ENCODE data around the gene SRSF10.
"Not testable (repeated sequence)": the region's sequence is repeated elsewhere in the genome, so short reads cannot be mapped to it uniquely, and the experiment has no call there.

Gene SRSF10

DNA sequence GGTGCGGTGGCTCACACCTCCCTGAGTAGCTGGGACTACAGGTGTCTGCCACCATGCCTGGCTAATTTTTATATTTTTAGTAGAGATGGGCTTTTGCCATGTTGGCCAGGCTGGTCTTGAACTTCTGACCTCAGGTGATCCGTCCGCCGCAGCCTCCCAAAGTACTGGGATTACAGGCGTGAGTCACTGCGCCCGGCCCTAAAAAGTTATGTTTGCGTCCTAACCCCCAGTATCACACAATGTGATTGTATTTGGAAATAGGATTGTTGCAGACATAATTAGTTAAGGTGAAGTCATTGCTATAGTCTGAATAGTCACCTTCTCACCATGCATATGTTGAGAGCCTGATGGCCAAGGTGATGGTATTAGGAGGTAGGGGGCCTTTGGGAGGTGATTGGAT, 32.8 kb upstream of the SRSF10 start:
- H3K4me1 ChIP-seq (ENCODE audit: control insufficient read depth in 2 of 2, insufficient read depth in 2 of 2, low read length in 2 of 2), result peaks cover 28 to 38% of the 10 kb centered on the region in 2 donors

GRCh38 chr1:24010650-24011049, 30.5 kb upstream of the SRSF10 start:
- peaks cover 21 to 25% of the 10 kb centered on the region in 2 donors for H3K4me1 ChIP-seq (ENCODE audit: control insufficient read depth in 2 of 2, insufficient read depth in 2 of 2, low read length in 2 of 2)
- H3K9me3 ChIP-seq (ENCODE audit: control insufficient read depth in 2 of 2, low read length in 2 of 2), result no peaks in the 10 kb centered on the region
- peak overlapping the region; percentile 43 to 48 for H3K27ac ChIP-seq (ENCODE audit: low read depth in 2 of 2, low read length in 2 of 2)
- no peak overlapping the region for H3K4me3 ChIP-seq (ENCODE audit: low read length in 2 of 2)
- H3K9ac ChIP-seq (ENCODE audit: low read depth in 1 of 2, low read length in 2 of 2), result peak overlapping the region in 1 of 2 donors; percentile 20
- H3K27me3 ChIP-seq (ENCODE audit: control insufficient read depth in 2 of 2, insufficient read depth in 2 of 2, low read length in 2 of 2), result peaks cover 0 to 2% of the 10 kb centered on the region in 2 donors
- H3K36me3 ChIP-seq (ENCODE audit: control insufficient read depth in 2 of 2, insufficient read depth in 2 of 2, low read length in 2 of 2), result no peaks in the 10 kb centered on the region

More for the DNA sequence above, 32.8 kb upstream of the SRSF10 start:
- H3K9ac ChIP-seq (ENCODE audit: low read depth in 1 of 2, low read length in 2 of 2); H3K4me3 ChIP-seq (ENCODE audit: low read length in 2 of 2); H3K36me3 ChIP-seq (ENCODE audit: control insufficient read depth in 2 of 2, insufficient read depth in 2 of 2, low read length in 2 of 2); H3K27ac ChIP-seq (ENCODE audit: low read depth in 2 of 2, low read length in 2 of 2); H3K27me3 ChIP-seq (ENCODE audit: control insufficient read depth in 2 of 2, insufficient read depth in 2 of 2, low read length in 2 of 2); H3K9me3 ChIP-seq (ENCODE audit: control insufficient read depth in 2 of 2, low read length in 2 of 2): not testable (repeated sequence)

DNA sequence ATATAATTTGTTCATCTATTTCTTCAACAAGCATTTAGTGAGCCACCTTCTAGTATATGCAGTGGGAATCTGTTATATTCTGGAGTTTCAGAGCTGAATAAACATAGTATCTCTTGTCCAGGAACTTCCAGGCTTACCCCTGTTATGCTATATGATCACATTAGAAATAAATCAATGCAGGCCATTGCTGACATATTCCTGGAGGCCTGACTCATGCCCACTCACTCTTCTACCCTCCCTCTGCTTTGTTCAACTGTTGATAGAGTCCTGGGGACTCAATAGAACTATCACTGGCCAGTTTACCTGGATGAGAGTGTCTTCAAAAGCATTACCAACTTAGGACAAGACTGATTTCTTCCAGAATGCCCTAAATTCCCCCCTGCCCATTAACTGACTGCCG, 29.3 kb upstream of the SRSF10 start:
- H3K36me3 ChIP-seq (ENCODE audit: control insufficient read depth in 2 of 2, insufficient read depth in 2 of 2, low read length in 2 of 2), result no peaks in the 10 kb centered on the region
- peaks cover 0 to 2% of the 10 kb centered on the region in 2 donors for H3K27me3 ChIP-seq (ENCODE audit: control insufficient read depth in 2 of 2, insufficient read depth in 2 of 2, low read length in 2 of 2)
- H3K9ac ChIP-seq (ENCODE audit: low read depth in 1 of 2, low read length in 2 of 2), result no peak overlapping the region
- H3K4me1 ChIP-seq (ENCODE audit: control insufficient read depth in 2 of 2, insufficient read depth in 2 of 2, low read length in 2 of 2), result peaks cover 12 to 15% of the 10 kb centered on the region in 2 donors
- H3K27ac ChIP-seq (ENCODE audit: low read depth in 2 of 2, low read length in 2 of 2), result no peak overlapping the region
- H3K9me3 ChIP-seq (ENCODE audit: control insufficient read depth in 2 of 2, low read length in 2 of 2), result no peaks in the 10 kb centered on the region
- no peak overlapping the region for H3K4me3 ChIP-seq (ENCODE audit: low read length in 2 of 2)

DNA sequence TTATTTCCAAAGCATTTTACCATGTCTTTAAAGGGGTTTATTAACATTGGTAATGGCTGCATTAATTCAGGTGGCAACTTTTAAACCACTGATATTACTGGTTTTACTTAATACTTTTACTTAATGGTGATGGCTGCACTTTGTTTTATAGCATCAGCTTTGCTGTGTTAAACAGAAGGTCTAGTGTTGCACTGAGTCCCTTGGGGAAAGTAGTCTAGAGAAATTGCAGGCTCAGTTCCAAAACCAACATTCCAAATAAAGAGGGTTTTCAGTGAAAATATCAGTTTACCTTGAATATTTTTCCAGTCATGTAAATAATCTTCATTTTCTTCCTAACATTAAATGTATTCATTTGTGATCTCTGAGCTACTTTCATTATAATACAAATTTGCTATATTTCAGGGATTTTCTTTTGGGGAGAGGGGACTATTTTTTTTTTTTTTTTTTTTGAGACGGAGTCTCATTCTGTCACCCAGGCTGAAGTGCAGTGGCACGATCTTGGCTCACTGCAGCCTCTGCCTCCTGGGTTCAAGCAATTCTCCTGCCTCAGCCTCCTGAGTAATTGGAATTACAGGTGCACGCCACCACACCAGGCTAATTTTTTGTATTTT, 28.6 kb upstream of the SRSF10 start:
- not testable (repeated sequence) for H3K36me3 ChIP-seq (ENCODE audit: control insufficient read depth in 2 of 2, insufficient read depth in 2 of 2, low read length in 2 of 2); H3K9ac ChIP-seq (ENCODE audit: low read depth in 1 of 2, low read length in 2 of 2); H3K4me3 ChIP-seq (ENCODE audit: low read length in 2 of 2); H3K27ac ChIP-seq (ENCODE audit: low read depth in 2 of 2, low read length in 2 of 2); H3K9me3 ChIP-seq (ENCODE audit: control insufficient read depth in 2 of 2, low read length in 2 of 2); H3K27me3 ChIP-seq (ENCODE audit: control insufficient read depth in 2 of 2, insufficient read depth in 2 of 2, low read length in 2 of 2)
- peaks cover 12 to 15% of the 10 kb centered on the region in 2 donors for H3K4me1 ChIP-seq (ENCODE audit: control insufficient read depth in 2 of 2, insufficient read depth in 2 of 2, low read length in 2 of 2)

DNA sequence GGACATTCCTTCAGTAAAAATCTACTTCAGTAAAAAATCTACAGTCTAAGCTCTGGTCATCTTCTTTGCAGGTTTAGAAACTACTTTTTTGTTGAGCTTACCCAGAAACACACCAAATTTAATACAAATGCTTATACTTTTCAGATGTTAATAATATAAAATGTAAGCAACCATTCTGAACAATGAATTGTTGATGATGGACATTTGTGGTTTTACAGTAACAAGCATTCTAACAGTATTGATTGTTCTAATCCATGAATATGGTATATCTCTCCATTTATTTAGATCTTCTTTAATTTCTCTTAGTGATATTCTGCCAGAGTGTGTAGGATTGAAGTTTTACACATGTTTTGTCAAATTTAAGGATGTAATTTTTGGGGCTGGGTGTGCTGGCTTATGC, 27.0 kb upstream of the SRSF10 start:
- Histone ChIP-seq H3K9me3 (ENCODE audit: control insufficient read depth in 2 of 2, low read length in 2 of 2) (no peaks in the 10 kb centered on the region), H3K4me1 (ENCODE audit: control insufficient read depth in 2 of 2, insufficient read depth in 2 of 2, low read length in 2 of 2) (peaks cover 12 to 18% of the 10 kb centered on the region in 2 donors), H3K4me3 (ENCODE audit: low read length in 2 of 2) (no peak overlapping the region), H3K27me3 (ENCODE audit: control insufficient read depth in 2 of 2, insufficient read depth in 2 of 2, low read length in 2 of 2) (no peaks in the 10 kb centered on the region), H3K9ac (ENCODE audit: low read depth in 1 of 2, low read length in 2 of 2) (no peak overlapping the region), H3K36me3 (ENCODE audit: control insufficient read depth in 2 of 2, insufficient read depth in 2 of 2, low read length in 2 of 2) (no peaks in the 10 kb centered on the region), H3K27ac (ENCODE audit: low read depth in 2 of 2, low read length in 2 of 2) (no peak overlapping the region)

GRCh38 chr1:24005163-24005562, 25.0 kb upstream of the SRSF10 start:
- H3K9ac ChIP-seq (ENCODE audit: low read depth in 1 of 2, low read length in 2 of 2), result no peak overlapping the region
- H3K9me3 ChIP-seq (ENCODE audit: control insufficient read depth in 2 of 2, low read length in 2 of 2), result no peaks in the 10 kb centered on the region

DNA sequence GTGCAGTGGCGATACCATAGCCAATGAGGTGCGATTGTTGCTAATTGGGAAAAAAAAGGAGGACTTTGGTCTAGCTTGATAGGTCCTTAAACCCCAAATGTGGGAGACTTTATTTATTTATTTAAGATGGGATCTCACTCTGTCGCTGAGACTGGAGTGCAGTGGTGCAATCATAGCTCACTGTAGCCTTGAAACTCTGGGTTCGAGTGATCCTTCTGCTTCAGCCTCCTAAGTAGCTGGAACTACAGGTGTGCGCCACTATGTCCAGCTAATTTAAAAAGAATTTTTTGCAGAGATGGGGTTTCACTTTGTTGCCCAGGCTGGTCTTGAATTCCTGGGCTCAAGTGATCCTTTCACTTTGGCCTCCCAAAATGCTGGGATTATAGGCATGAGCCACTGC, 24.0 kb upstream of the SRSF10 start:
- no peaks in the 10 kb centered on the region for H3K9me3 ChIP-seq (ENCODE audit: control insufficient read depth in 2 of 2, low read length in 2 of 2)
- H3K27me3 ChIP-seq (ENCODE audit: control insufficient read depth in 2 of 2, insufficient read depth in 2 of 2, low read length in 2 of 2), result no peaks in the 10 kb centered on the region
- no peak overlapping the region for H3K4me3 ChIP-seq (ENCODE audit: low read length in 2 of 2)
- peaks cover 0 to 6% of the 10 kb centered on the region in 2 donors for H3K4me1 ChIP-seq (ENCODE audit: control insufficient read depth in 2 of 2, insufficient read depth in 2 of 2, low read length in 2 of 2)
- H3K27ac ChIP-seq (ENCODE audit: low read depth in 2 of 2, low read length in 2 of 2), result no peak overlapping the region
- no peaks in the 10 kb centered on the region for H3K36me3 ChIP-seq (ENCODE audit: control insufficient read depth in 2 of 2, insufficient read depth in 2 of 2, low read length in 2 of 2)
- no peak overlapping the region for H3K9ac ChIP-seq (ENCODE audit: low read depth in 1 of 2, low read length in 2 of 2)

More at GRCh38 chr1:24005163-24005562, 25.0 kb upstream of the SRSF10 start:
- Histone ChIP-seq H3K4me3 (ENCODE audit: low read length in 2 of 2) (no peak overlapping the region), H3K27ac (ENCODE audit: low read depth in 2 of 2, low read length in 2 of 2) (no peak overlapping the region), H3K27me3 (ENCODE audit: control insufficient read depth in 2 of 2, insufficient read depth in 2 of 2, low read length in 2 of 2) (no peaks in the 10 kb centered on the region), H3K36me3 (ENCODE audit: control insufficient read depth in 2 of 2, insufficient read depth in 2 of 2, low read length in 2 of 2) (no peaks in the 10 kb centered on the region), H3K4me1 (ENCODE audit: control insufficient read depth in 2 of 2, insufficient read depth in 2 of 2, low read length in 2 of 2) (peaks cover 2 to 11% of the 10 kb centered on the region in 2 donors)

DNA sequence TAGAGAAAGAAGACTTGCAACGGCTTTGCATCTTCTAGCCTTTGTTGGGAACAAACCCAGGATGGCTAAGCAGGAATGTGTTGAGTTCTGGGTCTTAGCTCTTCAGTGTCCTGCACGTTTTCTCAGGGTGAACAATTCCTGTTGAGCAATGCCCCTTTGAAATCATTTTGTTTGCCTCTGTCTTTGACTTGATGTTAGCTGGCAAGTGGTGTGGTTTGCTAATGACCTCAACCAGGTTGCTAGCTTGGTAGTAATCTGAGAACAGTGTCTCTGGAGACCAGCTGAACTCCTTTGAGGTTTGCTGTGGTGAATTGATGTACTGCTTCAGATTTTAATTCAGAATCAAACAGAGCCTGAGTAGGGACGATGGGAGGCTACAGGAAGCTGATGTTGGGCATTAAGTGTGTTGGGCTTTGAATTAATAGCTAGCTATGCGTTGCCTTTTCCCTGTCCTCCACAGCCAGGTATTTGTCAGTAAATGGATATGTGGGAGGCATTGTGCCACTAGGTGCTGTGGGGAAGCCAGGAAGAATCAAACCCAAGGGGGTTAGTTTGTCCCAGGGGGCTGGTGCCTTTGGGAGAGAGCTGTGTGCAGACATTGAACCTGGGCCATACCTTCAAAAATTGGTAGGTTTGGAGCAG, 23.3 kb upstream of the SRSF10 start:
- Histone ChIP-seq H3K4me1 (ENCODE audit: control insufficient read depth in 2 of 2, insufficient read depth in 2 of 2, low read length in 2 of 2) (peaks cover 0 to 6% of the 10 kb centered on the region in 2 donors), H3K4me3 (ENCODE audit: low read length in 2 of 2) (no peak overlapping the region), H3K27me3 (ENCODE audit: control insufficient read depth in 2 of 2, insufficient read depth in 2 of 2, low read length in 2 of 2) (no peaks in the 10 kb centered on the region), H3K27ac (ENCODE audit: low read depth in 2 of 2, low read length in 2 of 2) (no peak overlapping the region), H3K9me3 (ENCODE audit: control insufficient read depth in 2 of 2, low read length in 2 of 2) (no peaks in the 10 kb centered on the region), H3K36me3 (ENCODE audit: control insufficient read depth in 2 of 2, insufficient read depth in 2 of 2, low read length in 2 of 2) (no peaks in the 10 kb centered on the region), H3K9ac (ENCODE audit: low read depth in 1 of 2, low read length in 2 of 2) (no peak overlapping the region)

- Histone ChIP-seq H3K4me1 (ENCODE audit: control insufficient read depth in 2 of 2, insufficient read depth in 2 of 2, low read length in 2 of 2) (peaks cover 0 to 6% of the 10 kb centered on the region in 2 donors), H3K27ac (ENCODE audit: low read depth in 2 of 2, low read length in 2 of 2) (no peak overlapping the region), H3K27me3 (ENCODE audit: control insufficient read depth in 2 of 2, insufficient read depth in 2 of 2, low read length in 2 of 2) (no peaks in the 10 kb centered on the region), H3K36me3 (ENCODE audit: control insufficient read depth in 2 of 2, insufficient read depth in 2 of 2, low read length in 2 of 2) (no peaks in the 10 kb centered on the region), H3K4me3 (ENCODE audit: low read length in 2 of 2) (no peak overlapping the region), H3K9ac (ENCODE audit: low read depth in 1 of 2, low read length in 2 of 2) (no peak overlapping the region), H3K9me3 (ENCODE audit: control insufficient read depth in 2 of 2, low read length in 2 of 2) (no peaks in the 10 kb centered on the region)
Observed at GRCh38 chr1:24002695-24003094, 22.6 kb upstream of the SRSF10 start.

GRCh38 chr1:23999156-23999671, 19.1 kb upstream of the SRSF10 start:
- H3K9me3 ChIP-seq (ENCODE audit: control insufficient read depth in 2 of 2, low read length in 2 of 2), result no peaks in the 10 kb centered on the region
- no peak overlapping the region for H3K27ac ChIP-seq (ENCODE audit: low read depth in 2 of 2, low read length in 2 of 2)
- H3K9ac ChIP-seq (ENCODE audit: low read depth in 1 of 2, low read length in 2 of 2), result no peak overlapping the region
- no peaks in the 10 kb centered on the region for H3K27me3 ChIP-seq (ENCODE audit: control insufficient read depth in 2 of 2, insufficient read depth in 2 of 2, low read length in 2 of 2)
- no peaks in the 10 kb centered on the region for H3K36me3 ChIP-seq (ENCODE audit: control insufficient read depth in 2 of 2, insufficient read depth in 2 of 2, low read length in 2 of 2)
- peaks cover 0 to 6% of the 10 kb centered on the region in 2 donors for H3K4me1 ChIP-seq (ENCODE audit: control insufficient read depth in 2 of 2, insufficient read depth in 2 of 2, low read length in 2 of 2)
- H3K4me3 ChIP-seq (ENCODE audit: low read length in 2 of 2), result no peak overlapping the region

Data from mucosa of rectum (tissue), 2 donors.